CD4-positive, alpha-beta memory T cell (primary cell): Measurements from ENCODE around the gene IRX2. TPM values are rescaled to one million over a fixed set of nuclear protein-coding genes. Genes with fewer than 3 reads are reported as not detected.

Experiments used
- CTCF ChIA-PET: fragments of 350-600 bp; sonication (Branson Sonifier 250); formaldehyde crosslinking; loops from one replicate; lab custom pipeline; 2021; ENCODE audit warnings: inconsistent platforms; ENCODE audit not compliant: partially characterized antibody; lab: Charles Lee
- POLR2A ChIA-PET: fragments of 350-600 bp; sonication (Branson Sonifier 250); formaldehyde crosslinking; loops from one replicate; lab custom pipeline; 2021; ENCODE audit not compliant: partially characterized antibody; lab: Charles Lee
- DNase-seq, 5 donors: peaks; one replicate each; pipeline versions ENCODE4 v3.0.0 to v3.0.0-alpha.2; 2020 to 2022; ENCODE audit warnings: mixed read lengths in 1 of 5
- H3K27ac ChIP-seq: one replicate; pipeline ENCODE4 v1.7.0; 2013; ENCODE audit warnings: low read depth, low read length
- H3K27me3 ChIP-seq: 2 replicates; pipeline ENCODE4 v1.7.0; 2013; ENCODE audit warnings: mild to moderate bottlenecking, low read length, moderate library complexity; ENCODE audit not compliant: insufficient read depth
- H3K36me3 ChIP-seq: 2 replicates; pipeline ENCODE4 v1.7.0; 2013; ENCODE audit warnings: mild to moderate bottlenecking, low read length, moderate library complexity; ENCODE audit not compliant: insufficient read depth
- H3K4me1 ChIP-seq: 2 replicates; pipeline ENCODE4 v1.7.0; 2013; ENCODE audit warnings: mild to moderate bottlenecking, low read length, moderate library complexity; ENCODE audit not compliant: insufficient read depth
- H3K4me3 ChIP-seq, 2 donors: one replicate each; pipeline ENCODE4 v1.7.0; 2013; ENCODE audit warnings: low read length in 2 of 2, mild to moderate bottlenecking in 1 of 2
- H3K9me3 ChIP-seq, 2 donors: one replicate each; pipeline ENCODE4 v1.7.0; 2013; ENCODE audit warnings: low read length in 2 of 2, control low read depth in 1 of 2; ENCODE audit not compliant: control insufficient read depth in 1 of 2
- H3K27ac Mint-ChIP-seq, 7 donors: one replicate each; pipeline ENCODE4 v1.8.0; 2020 to 2021; ENCODE audit warnings: mixed read lengths in 7 of 7, mild to moderate bottlenecking in 6 of 7, inconsistent platforms in 3 of 7, moderate library complexity in 3 of 7
- H3K27me3 Mint-ChIP-seq, 2 donors: one replicate each; pipeline ENCODE4 v1.8.0; 2020 to 2021; ENCODE audit warnings: mixed read lengths in 2 of 2
- H3K36me3 Mint-ChIP-seq, 2 donors: one replicate each; pipeline ENCODE4 v1.8.0; 2020 to 2021; ENCODE audit warnings: mixed read lengths in 2 of 2, inconsistent platforms in 1 of 2, mild to moderate bottlenecking in 1 of 2
- H3K4me1 Mint-ChIP-seq, 4 donors: one replicate each; pipeline ENCODE4 v1.8.0; 2020 to 2021; ENCODE audit warnings: mixed read lengths in 4 of 4, mild to moderate bottlenecking in 1 of 4
- H3K4me3 Mint-ChIP-seq, 8 donors: one replicate each; pipeline ENCODE4 v1.8.0; 2020 to 2021; ENCODE audit warnings: mixed read lengths in 8 of 8, mild to moderate bottlenecking in 7 of 8, moderate library complexity in 6 of 8, inconsistent platforms in 3 of 8
- H3K9me3 Mint-ChIP-seq, 8 donors: one replicate each; pipeline ENCODE4 v1.8.0; 2020 to 2021; ENCODE audit warnings: mixed read lengths in 8 of 8, mild to moderate bottlenecking in 5 of 8, inconsistent platforms in 3 of 8, moderate library complexity in 1 of 8
- intact Hi-C: fragments of 100-400 bp; cut with micrococcal nuclease; formaldehyde crosslinking; loops from one replicate; pipeline ENCODE4 v1.15.1; 2023
- polyA plus RNA-seq, 2 donors: library from polyadenylated mRNA; unstranded; fragments of 300-500 nt; fragmentation: Illumina TruSeq; gene quantifications; one replicate each; pipeline ENCODE4 v1.2.3, GENCODE V29; 2021
- total RNA-seq, 2 experiments: library from RNA; stranded (reverse); gene quantifications; one replicate each; pipeline ENCODE4 v1.2.3, GENCODE V29; 2021

IRX2 gene
- total and polyA plus RNA-seq, 4 experiments from 2014 or later, result not detected

GRCh38 chr5:2703615-2704014, 47.9 kb downstream of the IRX2 start:
- Mint-ChIP-seq H3K4me3 (no peak overlapping the region), H3K9me3 (peaks cover 0 to 11% (median 0%) of the 10 kb centered on the region in 8 donors), H3K4me1 (no peaks in the 10 kb centered on the region), H3K27ac (no peak overlapping the region), H3K36me3 (no peaks in the 10 kb centered on the region), H3K27me3 (peaks cover 0 to 2% of the 10 kb centered on the region in 2 donors)
- ChIA-PET CTCF (no interaction called here), POLR2A (no interaction called here)
- no peaks in the 10 kb centered on the region for H3K9me3 ChIP-seq
- H3K4me1 ChIP-seq, result no peaks in the 10 kb centered on the region
- intact Hi-C loops, result no loop called here
- H3K27ac ChIP-seq, result no peak overlapping the region
- H3K4me3 ChIP-seq, result no peak overlapping the region
- no peaks in the 10 kb centered on the region for H3K27me3 ChIP-seq
- no peak for DNase-seq
- no peaks in the 10 kb centered on the region for H3K36me3 ChIP-seq

GRCh38 chr5:2703041-2703440, 48.4 kb downstream of the IRX2 start:
- H3K36me3 Mint-ChIP-seq, result no peaks in the 10 kb centered on the region
- no peak overlapping the region for H3K4me3 Mint-ChIP-seq
- no peak overlapping the region for H3K27ac Mint-ChIP-seq
- ChIA-PET CTCF (no interaction called here), POLR2A (no interaction called here)
- DNase-seq, result no peak
- Histone ChIP-seq H3K9me3 (no peaks in the 10 kb centered on the region), H3K4me3 (no peak overlapping the region), H3K27me3 (no peaks in the 10 kb centered on the region), H3K27ac (no peak overlapping the region), H3K36me3 (no peaks in the 10 kb centered on the region), H3K4me1 (no peaks in the 10 kb centered on the region)
- intact Hi-C loops, result no loop called here
- H3K27me3 Mint-ChIP-seq, result peaks cover 0 to 2% of the 10 kb centered on the region in 2 donors
- peaks cover 0 to 11% (median 0%) of the 10 kb centered on the region in 8 donors for H3K9me3 Mint-ChIP-seq
- H3K4me1 Mint-ChIP-seq, result no peaks in the 10 kb centered on the region

DNA sequence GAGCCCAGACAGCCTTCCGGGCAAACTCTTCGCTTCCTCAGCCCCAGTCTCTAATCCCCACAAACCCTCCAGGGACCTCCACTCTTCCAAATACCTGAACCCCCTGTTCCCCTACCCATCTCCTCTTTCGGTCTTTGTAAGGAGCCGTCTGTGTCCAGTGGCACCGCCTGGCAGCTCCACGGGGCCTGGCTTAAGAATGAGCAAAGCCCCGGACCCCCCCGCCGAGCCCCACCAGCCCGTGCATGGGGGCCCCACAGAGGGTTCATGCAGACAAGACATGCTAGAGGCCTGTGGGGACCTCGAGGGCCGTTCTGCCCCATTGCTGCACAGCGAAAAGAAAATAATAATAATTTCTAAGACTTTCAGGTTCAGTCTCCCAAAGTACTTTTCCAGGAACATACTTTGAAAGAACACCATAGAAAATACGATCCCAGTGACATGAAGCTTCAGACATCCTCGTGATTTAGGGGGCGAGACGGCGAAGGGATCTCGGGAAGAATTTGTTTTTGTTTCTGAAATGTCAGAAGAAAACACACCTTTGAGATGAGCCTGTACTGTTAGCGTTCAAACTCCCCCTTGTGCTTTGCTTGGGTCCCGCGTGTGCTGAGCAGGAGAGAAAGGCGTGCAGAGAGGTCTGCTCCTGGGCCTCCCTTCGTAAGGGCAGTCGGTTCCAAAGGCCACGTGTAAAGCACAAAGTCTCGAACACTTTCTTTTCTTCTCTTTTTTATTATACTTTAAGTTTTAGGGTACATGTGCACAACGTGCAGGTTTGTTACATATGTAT, 49.2 kb downstream of the IRX2 start:
- no peaks in the 10 kb centered on the region for H3K36me3 Mint-ChIP-seq
- Histone ChIP-seq H3K27ac (no peak overlapping the region), H3K9me3 (no peaks in the 10 kb centered on the region), H3K27me3 (no peaks in the 10 kb centered on the region), H3K36me3 (no peaks in the 10 kb centered on the region), H3K4me1 (no peaks in the 10 kb centered on the region), H3K4me3 (no peak overlapping the region)
- DNase-seq, result no peak
- CTCF ChIA-PET, result no interaction called here
- H3K4me3 Mint-ChIP-seq, result no peak overlapping the region
- POLR2A ChIA-PET, result no interaction called here
- intact Hi-C loops, result no loop called here
- no peak overlapping the region for H3K27ac Mint-ChIP-seq
- no peaks in the 10 kb centered on the region for H3K4me1 Mint-ChIP-seq
- peaks cover 0 to 2% of the 10 kb centered on the region in 2 donors for H3K27me3 Mint-ChIP-seq
- peaks cover 0 to 13% (median 1%) of the 10 kb centered on the region in 8 donors for H3K9me3 Mint-ChIP-seq

DNA sequence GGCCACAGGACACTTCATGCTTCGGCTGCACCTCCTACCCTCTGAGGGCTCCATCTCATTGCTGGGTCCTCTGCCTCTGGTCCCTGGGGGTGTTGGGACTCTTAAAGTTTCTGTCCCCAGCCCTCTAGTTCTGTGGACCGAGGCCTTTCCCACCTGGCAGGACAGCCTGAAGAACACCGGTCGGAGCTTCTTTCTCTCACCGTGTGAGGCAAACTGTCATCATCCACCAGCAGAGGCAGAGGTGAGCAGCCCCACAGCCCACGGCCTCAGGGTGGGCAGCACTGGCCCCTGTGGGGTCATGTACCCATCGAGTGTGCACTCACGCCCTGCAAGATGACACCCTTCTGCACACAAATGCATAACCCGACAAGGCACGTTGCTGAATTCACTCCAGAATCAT, 49.9 kb downstream of the IRX2 start:
- Mint-ChIP-seq H3K4me3 (no peak overlapping the region), H3K4me1 (no peaks in the 10 kb centered on the region), H3K9me3 (peaks cover 0 to 14% (median 1%) of the 10 kb centered on the region in 8 donors), H3K27me3 (peaks cover 0 to 2% of the 10 kb centered on the region in 2 donors), H3K36me3 (no peaks in the 10 kb centered on the region), H3K27ac (no peak overlapping the region)
- no peaks in the 10 kb centered on the region for H3K27me3 ChIP-seq
- POLR2A ChIA-PET, result no interaction called here
- no peak for DNase-seq
- no peaks in the 10 kb centered on the region for H3K9me3 ChIP-seq
- H3K4me3 ChIP-seq, result no peak overlapping the region
- intact Hi-C loops, result no loop called here
- CTCF ChIA-PET, result no interaction called here
- no peaks in the 10 kb centered on the region for H3K4me1 ChIP-seq
- no peaks in the 10 kb centered on the region for H3K36me3 ChIP-seq
- H3K27ac ChIP-seq, result no peak overlapping the region

DNA sequence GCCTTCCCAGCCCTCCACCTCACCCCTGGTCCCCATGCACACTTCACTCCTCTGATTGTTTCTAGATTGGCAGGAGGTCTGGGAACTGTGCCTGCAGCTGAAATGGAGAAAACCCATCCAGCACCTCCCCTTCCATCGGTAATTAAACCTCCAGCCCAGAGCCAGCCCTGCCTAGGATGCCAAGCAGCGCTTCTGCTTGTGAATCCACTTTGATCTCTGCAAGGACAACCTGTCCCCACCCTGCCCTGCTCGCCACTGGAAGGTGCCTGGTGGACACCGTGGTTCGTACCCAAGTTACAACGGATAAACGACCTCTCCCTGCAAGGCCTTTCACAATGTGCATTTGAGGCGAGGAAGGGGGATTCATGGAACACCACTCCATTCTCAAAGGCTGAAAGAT, 50.6 kb downstream of the IRX2 start:
- Mint-ChIP-seq H3K9me3 (peaks cover 0 to 12% (median 3%) of the 10 kb centered on the region in 8 donors), H3K4me3 (no peak overlapping the region), H3K27me3 (peaks cover 0 to 2% of the 10 kb centered on the region in 2 donors), H3K4me1 (no peaks in the 10 kb centered on the region), H3K27ac (no peak overlapping the region), H3K36me3 (no peaks in the 10 kb centered on the region)
- ChIA-PET CTCF (no interaction called here), POLR2A (no interaction called here)
- intact Hi-C loops, result no loop called here
- H3K27ac ChIP-seq, result no peak overlapping the region
- no peak for DNase-seq
- H3K27me3 ChIP-seq, result no peaks in the 10 kb centered on the region
- H3K36me3 ChIP-seq, result no peaks in the 10 kb centered on the region
- H3K4me3 ChIP-seq, result no peak overlapping the region
- H3K4me1 ChIP-seq, result no peaks in the 10 kb centered on the region
- no peaks in the 10 kb centered on the region for H3K9me3 ChIP-seq

- H3K4me3 ChIP-seq, result no peak overlapping the region
- H3K9me3 Mint-ChIP-seq, result peaks cover 0 to 12% (median 3%) of the 10 kb centered on the region in 8 donors
- POLR2A ChIA-PET, result no interaction called here
- H3K27me3 ChIP-seq, result no peaks in the 10 kb centered on the region
- intact Hi-C loops, result no loop called here
- no peaks in the 10 kb centered on the region for H3K27me3 Mint-ChIP-seq
- H3K4me3 Mint-ChIP-seq, result no peak overlapping the region
- H3K27ac Mint-ChIP-seq, result no peak overlapping the region
- CTCF ChIA-PET, result no interaction called here
- no peaks in the 10 kb centered on the region for H3K9me3 ChIP-seq
- H3K4me1 Mint-ChIP-seq, result no peaks in the 10 kb centered on the region
- no peaks in the 10 kb centered on the region for H3K4me1 ChIP-seq
- H3K36me3 Mint-ChIP-seq, result no peaks in the 10 kb centered on the region
- no peaks in the 10 kb centered on the region for H3K36me3 ChIP-seq
- no peak overlapping the region for H3K27ac ChIP-seq
- no peak for DNase-seq
Observed at GRCh38 chr5:2699686-2700085, 51.8 kb downstream of the IRX2 start.

DNA sequence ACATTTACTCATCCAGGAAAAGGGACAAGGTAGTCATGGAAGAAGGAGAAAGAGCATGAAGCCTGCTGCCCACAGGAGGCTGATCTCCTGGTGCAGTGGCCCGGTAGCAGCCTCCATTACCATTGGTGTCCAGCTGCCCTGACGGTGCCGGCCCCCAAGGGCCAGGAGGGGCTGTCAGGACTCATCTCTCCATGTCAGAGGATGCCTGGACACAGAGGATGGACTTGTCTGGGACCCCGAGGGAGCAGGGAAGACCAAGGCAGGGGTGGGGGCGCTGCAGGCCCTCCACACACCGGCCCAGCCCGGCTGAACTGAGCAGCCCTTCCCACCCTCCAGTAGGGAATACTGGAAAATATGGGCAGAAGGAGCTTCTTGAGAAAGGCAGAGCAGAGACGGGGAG, 52.2 kb downstream of the IRX2 start:
- H3K27ac Mint-ChIP-seq, result no peak overlapping the region
- intact Hi-C loops, result no loop called here
- Histone ChIP-seq H3K27ac (no peak overlapping the region), H3K36me3 (no peaks in the 10 kb centered on the region), H3K4me3 (no peak overlapping the region), H3K4me1 (no peaks in the 10 kb centered on the region), H3K27me3 (no peaks in the 10 kb centered on the region), H3K9me3 (no peaks in the 10 kb centered on the region)
- H3K9me3 Mint-ChIP-seq, result peaks cover 0 to 12% (median 3%) of the 10 kb centered on the region in 8 donors
- H3K36me3 Mint-ChIP-seq, result no peaks in the 10 kb centered on the region
- no peak for DNase-seq
- ChIA-PET POLR2A (no interaction called here), CTCF (no interaction called here)
- H3K4me1 Mint-ChIP-seq, result no peaks in the 10 kb centered on the region
- no peaks in the 10 kb centered on the region for H3K27me3 Mint-ChIP-seq
- no peak overlapping the region for H3K4me3 Mint-ChIP-seq
